ENCODE data around the gene PPP6C.
"Not testable (repeated sequence)": the region's sequence is repeated elsewhere in the genome, so short reads cannot be mapped to it uniquely, and the experiment has no call there.

Gene PPP6C

DNA sequence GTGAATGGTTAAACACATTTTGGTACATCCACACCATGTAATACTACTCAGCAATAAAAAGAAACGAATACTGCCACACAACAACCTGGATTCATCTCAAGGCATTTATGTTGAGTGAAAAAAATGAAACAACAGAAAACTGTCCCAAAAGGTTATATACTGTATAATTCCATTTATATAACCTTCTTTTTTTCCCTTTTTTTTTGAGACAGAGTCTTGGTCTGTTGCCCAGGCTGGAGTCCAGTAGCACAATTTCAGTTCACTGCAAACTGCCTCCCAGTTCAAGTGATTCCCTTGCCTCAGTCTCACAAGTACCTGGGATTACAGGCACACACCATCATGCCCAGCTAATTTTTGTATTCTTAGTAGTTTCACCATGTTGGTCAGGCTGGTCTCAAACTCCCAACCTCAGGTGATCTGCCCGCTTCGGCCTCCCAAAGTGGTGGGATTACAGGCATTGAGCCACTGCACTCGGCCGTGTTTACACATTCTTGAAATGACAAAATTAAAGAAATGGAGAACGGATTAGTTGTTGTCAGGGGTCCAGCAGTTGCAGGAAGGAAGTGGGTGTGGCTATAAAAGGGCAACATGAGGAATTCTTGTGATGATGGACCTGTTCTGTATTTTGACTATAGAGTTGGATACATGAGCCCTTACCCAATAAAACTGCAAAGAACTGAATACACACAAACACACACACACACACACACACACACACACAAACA, 17.4 kb downstream of the PPP6C start:
- Histone ChIP-seq H3K27me3 (replicated peaks) (no peaks in the 10 kb centered on the region), H3K27ac (no peak overlapping the region), H3K4me3 (ENCODE audit: low read depth, low read length) (no peak overlapping the region), H3K36me3 (replicated peaks) (no peaks in the 10 kb centered on the region)
- no peak for DNase-seq
- in situ Hi-C loops (cut with HindIII; ENCODE audit: low pct_ligation_motif_present, low sequenced_read_pairs) = no loop called here
- TF ChIP-seq, protein P1, sequence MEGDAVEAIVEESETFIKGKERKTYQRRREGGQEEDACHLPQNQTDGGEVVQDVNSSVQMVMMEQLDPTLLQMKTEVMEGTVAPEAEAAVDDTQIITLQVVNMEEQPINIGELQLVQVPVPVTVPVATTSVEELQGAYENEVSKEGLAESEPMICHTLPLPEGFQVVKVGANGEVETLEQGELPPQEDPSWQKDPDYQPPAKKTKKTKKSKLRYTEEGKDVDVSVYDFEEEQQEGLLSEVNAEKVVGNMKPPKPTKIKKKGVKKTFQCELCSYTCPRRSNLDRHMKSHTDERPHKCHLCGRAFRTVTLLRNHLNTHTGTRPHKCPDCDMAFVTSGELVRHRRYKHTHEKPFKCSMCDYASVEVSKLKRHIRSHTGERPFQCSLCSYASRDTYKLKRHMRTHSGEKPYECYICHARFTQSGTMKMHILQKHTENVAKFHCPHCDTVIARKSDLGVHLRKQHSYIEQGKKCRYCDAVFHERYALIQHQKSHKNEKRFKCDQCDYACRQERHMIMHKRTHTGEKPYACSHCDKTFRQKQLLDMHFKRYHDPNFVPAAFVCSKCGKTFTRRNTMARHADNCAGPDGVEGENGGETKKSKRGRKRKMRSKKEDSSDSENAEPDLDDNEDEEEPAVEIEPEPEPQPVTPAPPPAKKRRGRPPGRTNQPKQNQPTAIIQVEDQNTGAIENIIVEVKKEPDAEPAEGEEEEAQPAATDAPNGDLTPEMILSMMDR (IDR thresholded peaks at IDR 0.05; ENCODE audit: low read depth, low read length, missing control alignments) = no peak

DNA sequence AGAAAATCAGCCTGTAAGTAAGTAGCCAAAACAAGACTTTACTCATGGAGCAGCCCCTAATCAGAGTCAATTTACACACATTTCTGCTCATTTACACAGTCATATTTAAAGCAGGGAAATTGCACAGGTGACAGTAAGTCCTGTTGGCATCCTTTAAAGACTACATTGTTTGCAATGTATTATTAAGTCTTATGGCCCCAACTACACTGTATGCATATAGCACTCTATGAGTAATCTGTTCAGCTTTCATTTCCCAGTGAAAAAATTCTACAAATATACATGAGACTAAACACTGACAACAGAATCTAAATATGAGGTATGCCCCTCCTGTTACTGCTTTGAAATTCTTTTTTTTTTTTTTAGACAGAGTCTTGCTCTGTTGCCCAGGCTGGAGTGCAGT, 19.7 kb downstream of the PPP6C start:
- no peaks in the 10 kb centered on the region for H3K27me3 ChIP-seq (replicated peaks)
- no peak overlapping the region for H3K4me3 ChIP-seq (ENCODE audit: low read depth, low read length)
- TF ChIP-seq, protein P1 (IDR thresholded peaks at IDR 0.05; ENCODE audit: low read depth, low read length, missing control alignments) = no peak
- no peaks in the 10 kb centered on the region for H3K36me3 ChIP-seq (replicated peaks)
- no peak for DNase-seq
- no peak overlapping the region for H3K27ac ChIP-seq
- in situ Hi-C loops (cut with HindIII; ENCODE audit: low pct_ligation_motif_present, low sequenced_read_pairs) = no loop called here

DNA sequence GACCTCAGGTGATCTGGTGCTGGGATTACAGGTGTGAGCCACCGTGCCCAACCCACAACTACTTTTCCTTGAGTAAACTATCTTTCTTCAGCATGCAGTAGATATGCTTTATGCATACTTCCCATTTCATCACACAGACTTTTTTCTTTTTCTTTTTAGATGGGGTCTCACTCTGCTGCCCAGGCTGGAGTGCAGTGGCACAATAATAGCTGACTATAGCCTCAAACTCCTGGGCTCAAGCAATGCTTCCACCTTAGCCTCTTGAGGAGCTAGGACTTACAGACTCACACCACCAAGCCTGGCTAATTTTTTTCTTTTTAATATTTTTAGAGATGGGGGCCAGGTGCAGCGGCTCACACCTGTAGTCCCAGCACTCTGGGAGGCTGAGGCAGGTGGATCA, 22.8 kb downstream of the PPP6C start:
- DNase-seq = no peak
- Histone ChIP-seq H3K4me3 (ENCODE audit: low read depth, low read length) (no peak overlapping the region), H3K36me3 (replicated peaks) (no peaks in the 10 kb centered on the region), H3K27ac (no peak overlapping the region), H3K27me3 (replicated peaks) (no peaks in the 10 kb centered on the region)
- in situ Hi-C loops (cut with HindIII; ENCODE audit: low pct_ligation_motif_present, low sequenced_read_pairs) = no loop called here
- TF ChIP-seq, protein P1 (IDR thresholded peaks at IDR 0.05; ENCODE audit: low read depth, low read length, missing control alignments) = no peak

DNA sequence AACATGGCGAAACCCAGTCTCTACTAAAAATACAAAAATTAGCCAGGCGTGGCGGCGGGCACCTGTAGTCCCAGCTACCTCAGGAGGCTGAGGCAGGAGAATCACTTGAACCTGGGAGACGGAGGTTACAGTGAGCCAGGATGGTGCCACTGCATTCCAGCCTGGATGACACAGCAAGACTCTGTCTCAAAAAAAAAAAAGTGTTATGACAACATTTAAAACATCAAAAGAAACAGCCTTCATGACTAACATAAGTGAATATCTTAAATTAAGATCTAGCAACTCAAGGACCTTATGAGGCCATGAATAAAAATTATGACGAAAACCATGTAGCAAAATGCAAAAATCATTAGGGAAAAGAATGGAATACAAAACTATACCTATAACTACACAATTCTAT, 26.7 kb downstream of the PPP6C start:
- H3K36me3 ChIP-seq (replicated peaks); H3K27ac ChIP-seq; in situ Hi-C loops (cut with HindIII; ENCODE audit: low pct_ligation_motif_present, low sequenced_read_pairs); H3K4me3 ChIP-seq (ENCODE audit: low read depth, low read length); H3K27me3 ChIP-seq (replicated peaks); DNase-seq: not testable (repeated sequence)

DNA sequence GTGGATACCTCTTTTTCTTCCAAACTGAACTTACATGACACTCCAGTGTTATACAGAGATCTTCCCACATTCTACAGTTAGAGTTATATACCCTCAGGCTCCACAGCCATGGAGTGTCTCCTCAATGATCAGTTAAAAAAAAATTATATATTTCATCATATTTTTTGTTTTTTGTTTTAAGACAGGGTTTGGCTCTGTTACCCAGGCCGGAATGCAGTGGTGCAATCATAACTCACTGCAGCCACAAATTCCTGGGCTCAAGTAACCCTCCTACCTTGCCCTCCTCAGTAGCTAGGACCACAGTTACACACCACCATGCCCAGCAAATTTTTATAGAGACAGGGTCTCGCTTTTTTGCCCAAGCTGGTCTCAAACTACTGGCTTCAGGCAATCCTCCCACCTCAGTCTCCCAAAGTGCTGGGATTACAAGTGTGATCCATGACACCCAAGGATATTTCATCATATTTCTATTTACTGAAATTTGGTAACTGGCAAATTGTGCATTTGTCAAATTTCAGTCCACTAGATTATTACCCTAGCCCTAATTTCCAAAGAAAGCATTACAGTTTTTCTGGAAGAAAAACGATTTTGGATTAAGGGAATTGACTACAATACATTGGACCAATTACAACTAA, 28.2 kb downstream of the PPP6C start:
- no peak overlapping the region for H3K27ac ChIP-seq
- no peak for DNase-seq
- no peaks in the 10 kb centered on the region for H3K27me3 ChIP-seq (replicated peaks)
- TF ChIP-seq, protein P1 (IDR thresholded peaks at IDR 0.05; ENCODE audit: low read depth, low read length, missing control alignments) = no peak
- in situ Hi-C loops (cut with HindIII; ENCODE audit: low pct_ligation_motif_present, low sequenced_read_pairs) = no loop called here
- H3K4me3 ChIP-seq (ENCODE audit: low read depth, low read length) = no peak overlapping the region
- H3K36me3 ChIP-seq (replicated peaks) = no peaks in the 10 kb centered on the region

DNA sequence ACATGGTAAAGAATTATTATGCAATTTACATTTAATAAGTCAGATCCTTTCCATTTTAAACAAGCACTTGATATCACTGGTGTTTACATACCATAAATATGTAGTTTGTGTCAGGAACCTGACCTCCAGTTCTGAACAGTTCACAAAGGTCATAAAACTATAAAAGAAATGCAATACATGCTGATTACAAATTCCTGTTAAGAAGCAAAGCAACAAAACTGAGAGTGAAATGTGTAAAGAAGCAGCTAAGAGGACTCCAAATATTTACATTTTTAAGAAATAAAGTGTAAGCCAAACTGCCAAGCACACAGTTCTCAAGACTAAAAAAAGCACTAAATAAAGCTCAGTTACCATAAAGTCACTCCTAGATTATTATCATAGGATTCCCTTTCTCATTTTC, 28.9 kb downstream of the PPP6C start:
- no peak for DNase-seq
- Histone ChIP-seq H3K36me3 (replicated peaks) (no peaks in the 10 kb centered on the region), H3K27me3 (replicated peaks) (no peaks in the 10 kb centered on the region), H3K4me3 (ENCODE audit: low read depth, low read length) (no peak overlapping the region), H3K27ac (no peak overlapping the region)
- in situ Hi-C loops (cut with HindIII; ENCODE audit: low pct_ligation_motif_present, low sequenced_read_pairs) = no loop called here
- TF ChIP-seq, protein P1 (IDR thresholded peaks at IDR 0.05; ENCODE audit: low read depth, low read length, missing control alignments) = no peak
